H4 (cell line): ENCODE measurements around the gene KIF1A. TPM values are rescaled to one million over a fixed set of nuclear protein-coding genes. Genes with fewer than 3 reads are reported as not detected.
"Not testable (repeated sequence)": the region's sequence is repeated elsewhere in the genome, so short reads cannot be mapped to it uniquely, and the experiment has no call there.

Source experiments
- DNase-seq: peaks from one replicate; pipeline ENCODE4 v3.0.0-alpha.2; 2015; ENCODE audit warnings: low spot score
- total RNA-seq: library from RNA; depleted of rRNA; stranded (reverse); fragments of >200 nt; shearing (Covaris generic); gene quantifications from 2 replicates; pipeline ENCODE4 v1.2.3, GENCODE V29; 2014

The KIF1A gene
- total RNA-seq, 1 experiment from 2014 or later, result 1.4 TPM

- no peak for DNase-seq
Measured at GRCh38 chr2:240687045-240687740, 132.8 kb downstream of the KIF1A start.

GRCh38 chr2:240686460-240686859 lies 133.6 kb downstream of the KIF1A start:
- no peak for DNase-seq

GRCh38 chr2:240685771-240686371 lies 134.1 kb downstream of the KIF1A start:
- DNase-seq, result no peak

- DNase-seq, result not testable (repeated sequence)
Measured at GRCh38 chr2:240683980-240684728, 135.9 kb downstream of the KIF1A start.

GRCh38 chr2:240683329-240683979 lies 136.6 kb downstream of the KIF1A start:
- not testable (repeated sequence) for DNase-seq

GRCh38 chr2:240682431-240683224 lies 137.4 kb downstream of the KIF1A start, which contains the start of gene AQP12B:
TSS of gene AQP12B (minus strand) at chr2:240682885. CDS start at chr2:240682837, 48 bp downstream.
- not testable (repeated sequence) for DNase-seq

GRCh38 chr2:240680185-240680584 lies 139.8 kb downstream of the KIF1A start:
- DNase-seq, result not testable (repeated sequence)

- DNase-seq, result not testable (repeated sequence)
Measured at GRCh38 chr2:240678909-240679308, 141.1 kb downstream of the KIF1A start.

GRCh38 chr2:240678043-240678442 lies 142.0 kb downstream of the KIF1A start:
- DNase-seq, result not testable (repeated sequence)

- not testable (repeated sequence) for DNase-seq
Measured at GRCh38 chr2:240675345-240675744, 144.7 kb downstream of the KIF1A start.

- DNase-seq, result not testable (repeated sequence)
Measured at GRCh38 chr2:240674461-240675184, 145.4 kb downstream of the KIF1A start.

- no peak for DNase-seq
Measured at GRCh38 chr2:240672701-240673190, 147.3 kb downstream of the KIF1A start.

- DNase-seq, result no peak
Measured at GRCh38 chr2:240672076-240672700, 147.8 kb downstream of the KIF1A start.

GRCh38 chr2:240670950-240671349 lies 149.1 kb downstream of the KIF1A start:
- DNase-seq, result no peak

GRCh38 chr2:240670402-240670801 lies 149.6 kb downstream of the KIF1A start:
- DNase-seq, result no peak

GRCh38 chr2:240664622-240665021 lies 155.4 kb downstream of the KIF1A start:
- DNase-seq, result no peak
